Vagina (tissue), 2 donors: ENCODE results near the gene RNF11.
"Not testable (repeated sequence)": the region's sequence is repeated elsewhere in the genome, so short reads cannot be mapped to it uniquely, and the experiment has no call there.

ENCODE experiments used
- POLR2A ChIP-seq, 2 donors: fragments of 450-650 bp; IDR thresholded peaks; one replicate each; pipeline ENCODE4 v1.6.1; 2017; ENCODE audit warnings: antibody characterized with exemption in 2 of 2, mild to moderate bottlenecking in 2 of 2, moderate library complexity in 2 of 2
- POLR2AphosphoS5 ChIP-seq, 2 donors: sonication (generic); formaldehyde crosslinking; IDR thresholded peaks; one replicate each; pipeline ENCODE4 v1.9.0; 2017; ENCODE audit warnings: antibody characterized with exemption in 2 of 2, mild to moderate bottlenecking in 2 of 2, low read depth in 1 of 2; ENCODE audit not compliant: insufficient read depth in 1 of 2
- TF ChIP-seq, protein P1 (sequence below), 3 experiments: fragments of 450-650 bp in 2 of 3; fragments of 200-600 bp in 1 of 3; sonication (generic) in 1 of 3; IDR thresholded peaks; one replicate each; pipeline ENCODE4 v1.5.1; 2017 to 2019; ENCODE audit warnings: antibody characterized with exemption in 3 of 3, mild to moderate bottlenecking in 2 of 3, moderate library complexity in 2 of 3

- TF ChIP-seq, protein P1, sequence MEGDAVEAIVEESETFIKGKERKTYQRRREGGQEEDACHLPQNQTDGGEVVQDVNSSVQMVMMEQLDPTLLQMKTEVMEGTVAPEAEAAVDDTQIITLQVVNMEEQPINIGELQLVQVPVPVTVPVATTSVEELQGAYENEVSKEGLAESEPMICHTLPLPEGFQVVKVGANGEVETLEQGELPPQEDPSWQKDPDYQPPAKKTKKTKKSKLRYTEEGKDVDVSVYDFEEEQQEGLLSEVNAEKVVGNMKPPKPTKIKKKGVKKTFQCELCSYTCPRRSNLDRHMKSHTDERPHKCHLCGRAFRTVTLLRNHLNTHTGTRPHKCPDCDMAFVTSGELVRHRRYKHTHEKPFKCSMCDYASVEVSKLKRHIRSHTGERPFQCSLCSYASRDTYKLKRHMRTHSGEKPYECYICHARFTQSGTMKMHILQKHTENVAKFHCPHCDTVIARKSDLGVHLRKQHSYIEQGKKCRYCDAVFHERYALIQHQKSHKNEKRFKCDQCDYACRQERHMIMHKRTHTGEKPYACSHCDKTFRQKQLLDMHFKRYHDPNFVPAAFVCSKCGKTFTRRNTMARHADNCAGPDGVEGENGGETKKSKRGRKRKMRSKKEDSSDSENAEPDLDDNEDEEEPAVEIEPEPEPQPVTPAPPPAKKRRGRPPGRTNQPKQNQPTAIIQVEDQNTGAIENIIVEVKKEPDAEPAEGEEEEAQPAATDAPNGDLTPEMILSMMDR (IDR thresholded peaks at IDR 0.05), result not testable (repeated sequence)
- not testable (repeated sequence) for TF ChIP-seq POLR2A (IDR thresholded peaks at IDR 0.05); POLR2AphosphoS5 (IDR thresholded peaks at IDR 0.05; ENCODE audit: insufficient read depth in 1 of 2, low read depth in 1 of 2)
Measured at GRCh38 chr1:51221529-51221928, 14.5 kb upstream of the RNF11 start.
